K562 (cell line): Measurements from ENCODE around the gene GLRX2. TPM values are rescaled to one million over a fixed set of nuclear protein-coding genes. Genes with fewer than 3 reads are reported as not detected.

Experiments used
- ATAC-seq: fragments of 200-7000 bp; cut with Tn5 transposase; 3 replicates; pipeline ENCODE4 v1.9.1; 2020; ENCODE audit warnings: moderate library complexity
- BruUV-seq: library from RNA; stranded (reverse); fragments of 400-500 nt; replicated peaks from 2 replicates; lab custom pipeline; 2021; lab: Mats Ljungman, UMichigan
- CTCF ChIA-PET: fragments of 300-600 bp; formaldehyde crosslinking; extraction: SDS; loops from one replicate; lab custom pipeline; 2021; ENCODE audit warnings: low intra/inter-chr PET ratio; lab: Yijun Ruan, JAX
- POLR2A ChIA-PET: fragments of 300-600, 350-650 bp; sonication (Branson Sonifier 250); formaldehyde crosslinking; extraction: SDS; loops from one replicate; lab custom pipeline; 2021; ENCODE audit warnings: antibody characterized with exemption, inconsistent platforms; lab: Yijun Ruan, JAX
- DNase-seq, 4 experiments: peaks; one replicate each; pipeline versions ENCODE4 v3.0.0 to v3.0.0-alpha.2; 2011 to 2018; ENCODE audit warnings: low spot score in 3 of 4, mixed read lengths in 3 of 4; ENCODE audit errors: extremely low read depth in 1 of 4
- FAIRE-seq: peaks from 2 replicates; lab custom pipeline; 2011; peaks lifted over from hg19 to GRCh38; lab: Jason Lieb, UNC
- H2AFZ ChIP-seq: 2 replicates; pipeline ENCODE4 v1.6.0; 2011; ENCODE audit warnings: low read depth, low read length, control low read depth, inconsistent platforms
- H3K27ac ChIP-seq: fragments of 200-600 bp; 3 replicates; pipeline ENCODE4 v1.8.0; 2011; ENCODE audit warnings: low read depth, mild to moderate bottlenecking, control low read depth, inconsistent platforms, low read length, moderate library complexity, mixed read lengths; ENCODE audit errors: extremely low read depth
- H3K27me3 ChIP-seq, 2 experiments: fragments of 300-600 bp in 1 of 2; 2 replicates in 1 of 2; 3 replicates in 1 of 2; pipeline versions ENCODE4 v1.6.0 to v1.8.0; 2011; ENCODE audit warnings: inconsistent platforms in 2 of 2, low read length in 2 of 2, mild to moderate bottlenecking in 1 of 2, mixed read lengths in 1 of 2, moderate library complexity in 1 of 2; ENCODE audit not compliant: control insufficient read depth in 2 of 2, insufficient read depth in 2 of 2
- H3K36me3 ChIP-seq: fragments of 300-600 bp; 3 replicates; pipeline ENCODE4 v1.8.0; 2011; ENCODE audit warnings: mild to moderate bottlenecking, low read length, inconsistent platforms; ENCODE audit not compliant: control insufficient read depth, insufficient read depth
- H3K4me1 ChIP-seq, 2 experiments: fragments of 200-600 bp in 1 of 2; replicated peaks in 1 of 2; 2 replicates in 1 of 2; 3 replicates in 1 of 2; pipeline versions ENCODE4 v1.5.1 to v1.8.0; 2011; ENCODE audit warnings: inconsistent platforms in 2 of 2, low read length in 2 of 2, mild to moderate bottlenecking in 1 of 2, mixed read lengths in 1 of 2, moderate library complexity in 1 of 2; ENCODE audit not compliant: control insufficient read depth in 2 of 2, insufficient read depth in 2 of 2
- H3K4me2 ChIP-seq: 2 replicates; pipeline ENCODE4 v1.6.1; 2011; ENCODE audit warnings: low read length, control low read depth, inconsistent platforms, mixed read lengths; ENCODE audit not compliant: insufficient read depth
- H3K4me3 ChIP-seq: fragments of 200-600 bp; sonication (generic), shearing (Covaris generic); 2 replicates; pipeline ENCODE4 v1.5.1; 2016; ENCODE audit warnings: control low read depth, inconsistent platforms
- H3K79me2 ChIP-seq: fragments of 200-600 bp; 3 replicates; pipeline ENCODE4 v1.8.0; 2011; ENCODE audit warnings: low read length, inconsistent platforms; ENCODE audit not compliant: control insufficient read depth, insufficient read depth
- H3K9ac ChIP-seq, 2 experiments: 2 replicates each; pipeline versions ENCODE4 v1.6.0 to v1.6.1; 2011; ENCODE audit warnings: low read depth in 2 of 2, low read length in 2 of 2, control low read depth in 1 of 2, inconsistent platforms in 1 of 2, mild to moderate bottlenecking in 1 of 2, mixed read lengths in 1 of 2; ENCODE audit not compliant: insufficient read depth in 1 of 2
- H3K9me1 ChIP-seq: one replicate; pipeline ENCODE4 v1.6.0; 2011; ENCODE audit warnings: inconsistent platforms, mild to moderate bottlenecking, low read length, moderate library complexity; ENCODE audit not compliant: control insufficient read depth, insufficient read depth
- H3K9me3 ChIP-seq: replicated peaks from 2 replicates; pipeline ENCODE4 v1.5.1; 2011; ENCODE audit warnings: low read depth, low read length, inconsistent platforms; ENCODE audit not compliant: control insufficient read depth, insufficient read depth
- H4K20me1 ChIP-seq: replicated peaks from 2 replicates; pipeline ENCODE4 v1.6.1; 2011; ENCODE audit warnings: low read length, inconsistent platforms, mixed read lengths; ENCODE audit not compliant: control insufficient read depth, insufficient read depth
- BRD4 ChIP-seq: fragments of 200-600 bp; sonication (generic); IDR thresholded peaks from 2 replicates; pipeline ENCODE4 v1.6.1; 2017; ENCODE audit warnings: inconsistent platforms
- CEBPB ChIP-seq: fragments of 450-650 bp; IDR thresholded peaks from 2 replicates; pipeline ENCODE4 v1.6.1; 2016; ENCODE audit warnings: missing genetic modification characterization, missing compliant biosample characterization
- FOXJ2 ChIP-seq: fragments of 200-800 bp; sonication (Bioruptor generic); IDR thresholded peaks from 2 replicates; pipeline ENCODE4 v1.6.1; 2016; ENCODE audit warnings: missing genetic modification characterization, missing compliant biosample characterization
- MCM5 ChIP-seq: fragments of 450-650 bp; IDR thresholded peaks from 2 replicates; pipeline ENCODE4 v1.6.1; 2016; ENCODE audit warnings: low read depth
- NFXL1 ChIP-seq: fragments of 450-650 bp; formaldehyde crosslinking; IDR thresholded peaks from 2 replicates; pipeline ENCODE4 v1.4.0; 2021; ENCODE audit warnings: mild to moderate bottlenecking
- POLR2H ChIP-seq: IDR thresholded peaks from 2 replicates; pipeline ENCODE4 v1.6.1; 2016; ENCODE audit warnings: missing genetic modification characterization, low read depth, mild to moderate bottlenecking, control low read depth, missing compliant biosample characterization, moderate library complexity
- POLR3G ChIP-seq: IDR thresholded peaks from 2 replicates; pipeline ENCODE4 v1.6.1; 2011; ENCODE audit not compliant: insufficient read length, insufficient replicate concordance; ENCODE audit errors: extremely low read depth
- RBFOX2 ChIP-seq: fragments of 200-400 bp; formaldehyde crosslinking; IDR thresholded peaks from 2 replicates; pipeline ENCODE4 v1.6.1; 2017; ENCODE audit warnings: low read depth, mild to moderate bottlenecking, low read length, moderate library complexity
- ZFX ChIP-seq: sonication (generic); formaldehyde crosslinking; IDR thresholded peaks from 2 replicates; pipeline ENCODE4 v1.8.0; 2022; ENCODE audit warnings: mild to moderate bottlenecking, missing genetic modification reagents, moderate library complexity
- ZKSCAN3 ChIP-seq: fragments of 250-450 bp; sonication (Bioruptor Pico); IDR thresholded peaks from 2 replicates; pipeline ENCODE4 v1.4.0; 2020
- ZNF212 ChIP-seq: fragments of 450-650 bp; formaldehyde crosslinking; IDR thresholded peaks from 2 replicates; pipeline ENCODE4 v1.4.0; 2020; ENCODE audit warnings: mild to moderate bottlenecking
- ZNF282 ChIP-seq: sonication (generic); formaldehyde crosslinking; IDR thresholded peaks from 2 replicates; pipeline ENCODE4 v1.8.1; 2023; ENCODE audit warnings: missing genetic modification reagents
- ZNF766 ChIP-seq: fragments of 200-800 bp; sonication (Bioruptor generic); conservative IDR thresholded peaks from 2 replicates; pipeline ENCODE4 v1.6.1; 2016; ENCODE audit warnings: missing genetic modification characterization, missing compliant biosample characterization
- WGBS: fragments of 100-300 bp; shearing (Covaris generic); methylation state at CpG from one replicate; pipeline ENCODE4 v1.1.6; 2016; ENCODE audit warnings: low coverage, mixed read lengths; ENCODE audit not compliant: insufficient coverage; ENCODE audit errors: missing lambda C conversion rate; 5-methylcytosine and 5-hydroxymethylcytosine counted together
- in situ Hi-C: fragments of 300-500 bp; cut with MboI; formaldehyde crosslinking; loops from 4 replicates; pipeline ENCODE4 v1.15.0; 2018; ENCODE audit warnings: inconsistent platforms, mixed read lengths
- intact Hi-C: fragments of 100-400 bp; cut with micrococcal nuclease; formaldehyde crosslinking; loops from 2 replicates; pipeline ENCODE4 v1.14.2; 2022
- polyA plus RNA-seq, 8 experiments: library from polyadenylated mRNA; depleted of rRNA in 4 of 8; stranded (reverse) in 5 of 8; unstranded in 3 of 8; fragments of >200 nt; fragmentation: Nextera tagmentation in 2 of 8; fragmentation: Illumina TruSeq in 1 of 8; extraction: Ambion mirVana in 2 of 8; extraction: Trizol in 1 of 8; gene quantifications; 2 replicates each; pipeline versions ENCODE4 v1.2.1 to v1.2.3, GENCODE V29; 2011 to 2014; ENCODE audit warnings: inconsistent platforms in 1 of 8, missing spikeins in 1 of 8
- total RNA-seq, 7 experiments: library from RNA; depleted of rRNA in 6 of 7; stranded (reverse); fragments of >200 nt in 6 of 7; fragmentation: Illumina TruSeq in 2 of 7; extraction: Trizol in 2 of 7; gene quantifications; 2 replicates each; pipeline versions ENCODE4 v1.2.1 to v1.2.3, GENCODE V29; 2011 to 2021; ENCODE audit warnings: low replicate concordance in 1 of 7
- TF ChIP-seq, protein P1 (sequence below): fragments of 250-450 bp; sonication (Bioruptor Pico); IDR thresholded peaks from 2 replicates; pipeline ENCODE4 v1.5.0; 2021; ENCODE audit warnings: mild to moderate bottlenecking, moderate library complexity
- TF ChIP-seq, protein P2 (sequence below): fragments of 450-650 bp; IDR thresholded peaks from 2 replicates; pipeline ENCODE4 v1.6.1; 2016; ENCODE audit warnings: antibody characterized with exemption
- TF ChIP-seq, protein P3 (sequence below): IDR thresholded peaks from 2 replicates; pipeline ENCODE4 v1.6.1; 2011; ENCODE audit not compliant: insufficient read length; ENCODE audit errors: extremely low read depth
- TF ChIP-seq, protein P4 (sequence below): sonication (generic); formaldehyde crosslinking; IDR thresholded peaks from 2 replicates; pipeline ENCODE4 v1.5.0; 2020; ENCODE audit warnings: missing genetic modification reagents

GLRX2 gene
- total and polyA plus RNA-seq, 9 of the 15 experiments (the other 6 are each of a cell fraction or from before 2014, with no cell fraction given): 13.3 to 82.6 (median 55.1) TPM

DNA sequence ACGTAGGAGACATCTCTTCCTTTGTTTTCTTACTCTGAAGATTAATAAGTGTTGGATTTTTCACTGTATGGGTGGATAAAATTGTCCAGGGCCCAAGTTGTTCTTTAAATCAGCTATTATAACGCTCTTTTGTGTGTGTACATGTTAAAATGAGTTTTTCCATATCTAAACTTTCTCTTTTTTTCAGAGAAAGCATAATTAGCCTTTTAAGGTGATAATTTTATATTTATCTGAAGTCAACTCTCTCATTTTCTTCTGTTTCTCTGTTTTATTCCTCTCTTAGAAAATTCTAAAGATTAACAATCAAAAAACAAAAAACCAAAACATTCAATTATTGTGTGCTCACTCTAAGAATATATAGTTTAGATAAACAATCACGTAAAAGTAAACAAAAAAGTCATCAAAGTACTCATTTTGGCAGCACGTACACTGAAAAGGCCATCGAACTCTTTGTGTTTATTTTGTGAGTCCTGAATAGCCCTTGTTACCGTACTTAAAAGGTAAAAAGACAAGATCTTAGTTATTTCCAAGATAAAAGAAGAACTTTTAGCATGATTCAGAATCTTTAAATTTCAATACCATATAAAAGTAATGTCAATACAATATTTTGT is 9.4 kb upstream of the GLRX2 start:
- no peaks in the 10 kb centered on the region for H3K9me1 ChIP-seq
- in situ Hi-C loops (no loop called here), intact Hi-C loops (no loop called here)
- peak overlapping the region; percentile 92 for H2AFZ ChIP-seq
- ChIA-PET CTCF (no interaction called here), POLR2A (interaction anchor here (1.7 to 2.1 kb wide), 2 partner anchors 9 to 11 kb away, joined by 9 to 12 read pairs; partner anchors contain the start of gene GLRX2)
- no peaks in the 10 kb centered on the region for H3K27me3 ChIP-seq
- peaks cover 22 to 35% of the 10 kb centered on the region in 2 experiments for H3K4me1 ChIP-seq
- no peaks in the 10 kb centered on the region for H3K9me3 ChIP-seq
- no TSS peak for BruUV-seq
- no peaks in the 10 kb centered on the region for H3K36me3 ChIP-seq
- H4K20me1 ChIP-seq: no peaks in the 10 kb centered on the region
- peak overlapping the region; percentile 32 for H3K4me3 ChIP-seq
- peak overlapping the region in 1 of 2 experiments; percentile 81; a peak in 2 of 4 replicates for H3K9ac ChIP-seq
- no peak for ATAC-seq
- H3K4me2 ChIP-seq: peak overlapping the region; percentile 81
- H3K79me2 ChIP-seq: peaks cover 32% of the 10 kb centered on the region
- peak in 1 of 4 experiments; percentile 36 for DNase-seq
- FAIRE-seq: no peak
- WGBS: 1% methylated on average over 6 of the region's 6 CpGs
- H3K27ac ChIP-seq: peak overlapping the region; percentile 58
- TF ChIP-seq ZKSCAN3 (no peak), POLR2H (peak; percentile 60), NFXL1 (CRISPR knock-in tag) (no peak), ZFX (0 out of 2 replicates have a peak, but pooled peaks have one; percentile 1), MCM5 (no peak), ZNF282 (CRISPR knock-in tag) (no peak), FOXJ2 (tag) (peak; percentile 71), RBFOX2 (0 out of 2 replicates have a peak, but pooled peaks have one; percentile 15), BRD4 (no peak), CEBPB (tag) (no peak), POLR3G (no peak), ZNF212 (CRISPR knock-in tag) (no peak), ZNF766 (CRISPR knock-in tag) (peak; percentile 19; the same call in 1 of the 2 replicates)
- TF ChIP-seq, protein P1, sequence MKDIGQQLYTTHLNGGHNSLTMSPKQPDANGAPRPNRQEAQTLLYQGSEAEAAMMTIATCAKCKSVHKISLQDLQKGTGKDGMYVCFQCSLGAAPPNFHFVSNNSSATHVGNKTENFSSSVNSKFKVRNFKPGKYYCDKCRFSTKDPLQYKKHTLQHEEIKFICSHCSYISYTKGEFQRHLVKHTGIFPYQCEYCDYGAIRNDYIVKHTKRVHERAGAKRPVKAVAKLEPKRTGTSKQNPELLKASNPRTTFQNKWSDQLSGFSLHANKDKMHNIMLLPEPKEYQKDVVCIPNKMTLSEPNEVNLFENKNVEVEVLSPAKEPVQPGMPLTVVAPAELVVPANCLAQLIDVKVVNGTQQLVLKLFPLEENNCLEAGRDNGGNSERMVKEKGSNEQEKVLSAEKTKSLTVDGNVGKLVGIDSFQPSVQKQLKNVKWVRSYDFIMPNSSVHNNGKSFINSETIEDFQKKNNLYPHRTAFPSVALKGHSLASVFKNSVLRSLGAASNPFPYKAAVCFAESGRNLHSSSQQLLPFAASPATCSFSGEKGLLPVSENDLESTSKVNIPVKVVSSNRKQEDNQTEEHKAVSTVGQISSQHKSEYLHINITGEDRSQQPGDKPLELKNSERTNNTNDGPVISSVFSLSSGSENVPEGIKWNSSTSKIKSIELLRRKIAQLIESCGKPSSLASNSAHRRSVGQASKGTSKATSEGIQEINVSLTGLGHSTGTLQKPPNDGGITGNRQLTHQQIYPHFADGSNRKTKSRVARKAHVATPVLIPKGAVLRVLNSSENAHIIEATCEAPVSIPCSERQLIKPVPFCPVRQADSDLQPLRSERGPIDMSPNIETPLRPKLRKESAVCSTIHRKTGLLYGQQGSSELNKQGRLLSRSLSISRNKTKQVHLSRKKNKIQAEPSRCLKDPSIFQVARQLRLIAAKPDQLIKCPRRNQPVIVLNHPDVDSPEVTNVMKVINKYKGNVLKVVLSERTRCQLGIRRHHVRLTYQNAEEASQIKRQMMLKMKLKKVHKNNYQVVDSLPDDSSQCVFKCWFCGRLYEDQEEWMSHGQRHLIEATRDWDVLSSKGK (CRISPR knock-in tag): no peak
- TF ChIP-seq, protein P2, sequence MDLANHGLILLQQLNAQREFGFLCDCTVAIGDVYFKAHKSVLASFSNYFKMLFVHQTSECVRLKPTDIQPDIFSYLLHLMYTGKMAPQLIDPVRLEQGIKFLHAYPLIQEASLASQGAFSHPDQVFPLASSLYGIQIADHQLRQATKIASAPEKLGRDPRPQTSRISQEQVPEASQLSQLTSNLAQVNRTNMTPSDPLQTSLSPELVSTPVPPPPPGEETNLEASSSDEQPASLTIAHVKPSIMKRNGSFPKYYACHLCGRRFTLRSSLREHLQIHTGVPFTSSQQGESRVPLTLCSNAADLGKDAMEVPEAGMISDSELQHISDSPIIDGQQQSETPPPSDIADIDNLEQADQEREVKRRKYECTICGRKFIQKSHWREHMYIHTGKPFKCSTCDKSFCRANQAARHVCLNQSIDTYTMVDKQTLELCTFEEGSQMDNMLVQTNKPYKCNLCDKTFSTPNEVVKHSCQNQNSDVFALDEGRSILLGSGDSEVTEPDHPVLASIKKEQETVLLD: no peak
- TF ChIP-seq, protein P3, sequence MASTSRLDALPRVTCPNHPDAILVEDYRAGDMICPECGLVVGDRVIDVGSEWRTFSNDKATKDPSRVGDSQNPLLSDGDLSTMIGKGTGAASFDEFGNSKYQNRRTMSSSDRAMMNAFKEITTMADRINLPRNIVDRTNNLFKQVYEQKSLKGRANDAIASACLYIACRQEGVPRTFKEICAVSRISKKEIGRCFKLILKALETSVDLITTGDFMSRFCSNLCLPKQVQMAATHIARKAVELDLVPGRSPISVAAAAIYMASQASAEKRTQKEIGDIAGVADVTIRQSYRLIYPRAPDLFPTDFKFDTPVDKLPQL: no peak
- TF ChIP-seq, protein P4, sequence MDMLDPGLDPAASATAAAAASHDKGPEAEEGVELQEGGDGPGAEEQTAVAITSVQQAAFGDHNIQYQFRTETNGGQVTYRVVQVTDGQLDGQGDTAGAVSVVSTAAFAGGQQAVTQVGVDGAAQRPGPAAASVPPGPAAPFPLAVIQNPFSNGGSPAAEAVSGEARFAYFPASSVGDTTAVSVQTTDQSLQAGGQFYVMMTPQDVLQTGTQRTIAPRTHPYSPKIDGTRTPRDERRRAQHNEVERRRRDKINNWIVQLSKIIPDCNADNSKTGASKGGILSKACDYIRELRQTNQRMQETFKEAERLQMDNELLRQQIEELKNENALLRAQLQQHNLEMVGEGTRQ (CRISPR knock-in tag): no peak
